LHCN-M2 (cell line): ENCODE measurements around the gene FTCD. TPM values are rescaled to one million over a fixed set of nuclear protein-coding genes. Genes with fewer than 3 reads are reported as not detected.

ENCODE experiments used
- DNase-seq: peaks from one replicate; pipeline ENCODE4 v3.0.0-alpha.2; 2012; ENCODE audit warnings: low read depth
- total RNA-seq: library from RNA; depleted of rRNA; stranded (reverse); fragments of >200 nt; gene quantifications from 2 replicates; pipeline ENCODE4 v1.2.3, GENCODE V29; 2014

Gene FTCD
- total RNA-seq, 1 experiment from 2014 or later = not detected

DNA sequence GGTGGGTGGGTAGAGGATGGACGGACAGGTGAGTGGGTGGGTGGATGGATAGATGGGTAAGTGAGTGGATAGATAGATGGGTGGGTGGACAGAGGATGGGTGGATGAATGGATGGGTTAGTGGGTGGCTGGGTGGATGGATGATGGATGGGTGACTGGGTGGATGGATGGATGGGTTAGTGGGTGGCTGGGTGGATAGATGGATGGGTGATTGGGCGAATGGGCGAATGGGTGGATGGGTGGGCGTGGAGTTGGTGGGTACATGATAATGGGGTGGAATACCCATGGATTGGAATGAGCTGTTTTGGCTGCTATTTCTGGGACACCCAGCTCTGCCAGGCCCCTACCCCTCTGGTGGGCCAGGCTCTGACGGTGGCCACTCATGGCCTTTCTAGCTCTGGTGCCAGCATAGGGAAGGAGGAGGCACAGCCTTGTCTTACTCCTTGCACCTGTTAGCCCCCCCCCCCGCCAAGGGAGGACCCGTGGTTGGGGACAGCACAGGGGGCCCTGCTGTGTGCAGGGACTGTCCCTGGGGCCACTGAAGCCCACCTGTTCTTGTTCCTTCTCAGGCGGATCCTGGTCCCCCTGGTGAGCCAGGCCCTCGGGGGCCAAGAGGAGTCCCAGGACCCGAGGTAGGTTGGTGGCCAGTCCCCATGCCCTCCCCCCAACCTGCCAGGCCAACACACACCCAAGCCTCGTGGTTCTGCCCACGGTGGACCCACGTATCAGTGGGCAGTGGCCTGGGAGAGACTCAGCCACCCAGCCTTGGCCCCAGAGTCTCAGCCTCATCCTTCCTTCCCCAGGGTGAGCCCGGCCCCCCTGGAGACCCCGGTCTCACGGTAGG lies 31.1 kb downstream of the FTCD start:
- DNase-seq = no peak

DNA sequence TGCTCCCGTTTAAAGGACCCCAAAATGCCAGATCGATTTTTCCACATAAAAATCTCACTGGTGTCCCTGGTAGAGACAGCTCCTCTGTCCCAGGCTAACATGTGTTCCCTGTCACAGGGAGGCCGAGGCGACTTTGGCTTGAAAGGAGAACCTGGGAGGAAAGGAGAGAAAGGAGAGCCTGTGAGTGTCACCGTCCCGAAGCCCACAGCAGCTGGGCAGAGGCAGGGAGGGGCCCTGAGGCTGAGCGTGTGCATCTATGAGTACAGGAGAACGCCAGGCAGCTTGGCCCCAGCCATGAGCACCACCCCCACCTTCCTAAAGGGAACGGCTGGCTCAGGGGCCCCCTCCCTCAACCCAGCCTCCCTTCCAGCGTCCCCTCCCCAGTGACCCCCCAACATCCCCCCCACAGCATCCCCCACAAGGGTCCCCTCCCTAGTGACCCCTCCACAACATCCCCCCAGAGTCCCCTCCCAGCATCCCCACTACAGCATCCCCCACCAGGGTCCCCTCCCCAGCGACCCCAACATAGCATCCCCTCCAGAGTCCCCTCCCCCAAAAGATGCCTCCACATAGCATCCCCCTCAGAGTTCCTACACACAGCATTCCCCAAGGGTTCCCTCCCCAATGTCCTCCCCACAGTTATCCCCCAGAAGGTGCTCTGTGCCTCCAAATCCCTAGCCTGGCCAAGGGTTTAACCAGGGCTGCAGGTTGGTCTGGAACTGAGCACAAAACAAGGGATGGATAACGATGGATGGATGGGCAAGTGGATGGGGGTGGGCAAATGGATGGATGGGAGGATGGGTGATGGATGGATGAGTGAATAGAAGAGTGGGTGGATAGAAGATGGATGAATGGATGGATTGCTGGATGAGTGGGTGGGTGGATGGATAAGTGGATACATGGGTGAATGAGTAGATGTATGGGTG lies 32.4 kb downstream of the FTCD start:
- no peak for DNase-seq

DNA sequence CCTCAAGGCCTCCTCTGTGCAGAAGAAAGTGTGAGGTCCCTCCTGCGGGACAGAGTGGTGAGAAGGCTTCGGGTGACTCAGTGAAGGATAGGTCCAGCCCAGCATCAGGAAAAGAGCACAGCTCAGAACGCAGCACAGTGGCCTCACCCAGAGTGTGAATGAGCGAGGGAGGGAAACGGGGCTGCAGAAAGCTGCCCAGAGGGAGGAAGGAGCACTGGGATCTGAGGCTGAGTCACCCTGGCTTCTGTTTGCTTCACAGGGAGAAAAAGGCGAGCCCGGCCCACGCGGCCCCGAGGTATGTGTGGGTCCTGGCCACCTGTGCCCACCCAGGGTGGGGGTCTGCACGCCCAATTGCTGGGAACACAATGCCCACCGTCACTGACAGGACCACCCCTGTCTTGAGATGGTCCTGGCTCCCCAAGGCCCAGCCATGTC lies 33.1 kb downstream of the FTCD start:
- DNase-seq = peak; percentile 49

DNA sequence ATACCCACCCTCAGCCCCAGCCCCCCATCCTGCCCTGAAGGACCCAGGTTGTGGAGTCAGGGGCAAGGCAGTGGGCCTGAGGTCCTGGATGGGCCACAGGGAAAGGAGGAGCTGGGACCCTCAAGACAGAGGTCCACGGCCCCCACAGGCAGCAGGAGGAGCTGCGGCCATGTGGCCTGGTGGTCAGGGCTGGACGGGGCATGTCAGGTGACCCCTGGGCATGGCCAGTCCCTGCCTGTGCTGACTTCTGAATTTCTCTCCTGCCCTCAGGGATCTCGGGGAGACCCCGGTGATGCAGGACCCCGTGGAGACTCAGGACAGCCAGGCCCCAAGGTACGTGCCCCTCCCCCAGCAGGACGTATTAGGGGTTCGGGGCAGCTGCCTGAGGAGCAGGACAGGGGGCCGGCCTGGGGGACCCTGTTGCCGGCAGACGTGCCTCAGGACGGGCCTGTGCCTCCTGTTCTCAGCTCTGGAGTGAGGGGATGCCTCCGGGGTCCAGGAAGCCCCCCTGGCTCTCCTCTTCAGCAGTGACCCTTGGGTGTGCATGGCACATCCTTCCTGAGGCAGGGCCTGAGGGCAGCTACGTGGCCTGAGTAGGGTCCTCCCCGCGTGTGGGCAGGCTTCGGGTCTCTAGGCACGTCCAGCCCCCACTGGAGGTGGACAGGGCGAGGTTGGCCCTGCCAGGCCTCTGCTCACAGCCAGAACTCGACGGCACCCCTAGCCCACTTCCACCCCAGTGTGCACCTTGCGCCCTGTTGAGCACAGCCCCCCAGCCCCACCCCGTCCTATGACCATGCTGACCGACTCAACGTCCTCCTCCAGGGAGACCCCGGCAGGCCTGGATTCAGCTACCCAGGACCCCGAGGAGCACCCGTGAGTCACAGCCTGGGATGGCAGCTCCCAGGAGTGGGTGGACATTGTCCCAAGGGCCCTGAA lies 33.8 kb downstream of the FTCD start:
- DNase-seq = no peak

DNA sequence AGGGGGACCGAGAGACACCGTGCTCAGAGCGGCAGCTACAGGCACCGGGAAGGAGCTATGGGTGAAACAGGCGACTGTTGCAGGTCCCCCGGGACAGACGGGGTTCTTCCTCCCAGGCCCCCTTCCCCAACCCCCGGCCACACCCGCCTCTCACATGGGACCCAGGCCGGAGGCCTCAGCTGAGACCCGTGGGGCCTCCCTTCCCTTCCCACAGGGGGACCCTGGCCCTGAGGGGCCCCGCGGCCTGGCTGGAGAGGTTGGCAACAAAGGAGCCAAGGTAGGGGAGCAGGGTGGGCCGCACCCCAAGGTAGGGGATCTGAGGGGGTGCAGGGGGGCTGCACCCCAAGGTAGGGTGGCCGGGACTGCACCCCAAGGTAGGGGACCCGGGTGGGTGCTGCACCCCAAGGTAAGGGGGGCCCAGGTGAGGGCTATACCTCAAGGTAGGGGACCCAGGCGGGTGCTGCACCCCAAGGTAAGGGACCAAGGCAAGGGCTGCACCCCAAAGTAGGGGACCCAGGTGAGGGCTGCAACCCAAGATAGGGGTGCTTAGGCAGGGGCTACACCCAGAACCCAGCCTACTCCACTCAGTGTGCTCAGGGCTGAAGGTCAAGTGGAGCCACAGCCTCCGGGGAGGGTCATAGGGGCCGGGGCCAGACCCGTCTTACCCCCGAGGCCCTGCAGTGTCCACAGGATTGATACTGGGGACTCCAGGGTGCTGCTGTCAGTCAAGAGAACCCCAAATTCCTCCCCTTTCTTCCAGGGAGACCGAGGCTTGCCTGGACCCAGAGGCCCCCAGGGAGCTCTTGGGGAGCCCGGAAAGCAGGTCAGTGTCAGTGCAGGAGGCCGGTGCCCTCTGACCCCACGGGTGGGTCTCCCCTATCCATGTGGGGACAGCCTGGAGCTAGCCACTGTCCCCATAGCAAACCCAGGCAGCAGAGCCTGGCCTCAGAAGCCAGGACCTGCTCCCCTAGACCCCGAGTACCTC lies 34.8 kb downstream of the FTCD start:
- DNase-seq = no peak

DNA sequence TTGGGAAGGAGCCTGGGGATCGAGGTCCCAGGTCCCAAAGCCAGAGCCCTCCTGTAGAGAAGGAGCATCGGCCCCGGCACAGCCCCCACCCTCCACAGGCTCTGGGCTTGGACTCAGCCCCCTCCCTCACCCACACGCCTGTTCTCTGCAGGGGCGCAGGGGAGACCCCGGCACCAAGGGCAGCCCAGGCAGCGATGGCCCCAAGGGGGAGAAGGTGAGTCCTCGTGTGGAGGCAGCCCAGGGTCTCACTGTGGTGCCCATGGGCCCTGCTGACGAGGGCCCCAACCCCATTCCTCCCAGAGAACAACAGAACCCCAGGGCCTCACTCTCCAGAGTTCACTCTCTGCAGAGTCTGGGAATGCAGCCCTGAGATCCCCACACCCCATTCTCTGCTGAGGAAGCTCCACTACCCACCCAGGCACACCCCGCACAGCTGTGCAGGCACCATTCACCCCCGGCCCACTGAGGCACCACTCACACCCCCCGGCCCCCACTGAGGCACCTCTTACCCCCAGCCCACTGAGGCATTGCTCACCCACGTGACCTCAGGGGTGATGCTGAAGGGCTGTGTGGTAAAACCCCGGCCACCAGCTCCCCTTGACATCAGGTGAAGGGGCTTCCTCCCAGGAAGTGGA lies 35.6 kb downstream of the FTCD start:
- DNase-seq = no peak

DNA sequence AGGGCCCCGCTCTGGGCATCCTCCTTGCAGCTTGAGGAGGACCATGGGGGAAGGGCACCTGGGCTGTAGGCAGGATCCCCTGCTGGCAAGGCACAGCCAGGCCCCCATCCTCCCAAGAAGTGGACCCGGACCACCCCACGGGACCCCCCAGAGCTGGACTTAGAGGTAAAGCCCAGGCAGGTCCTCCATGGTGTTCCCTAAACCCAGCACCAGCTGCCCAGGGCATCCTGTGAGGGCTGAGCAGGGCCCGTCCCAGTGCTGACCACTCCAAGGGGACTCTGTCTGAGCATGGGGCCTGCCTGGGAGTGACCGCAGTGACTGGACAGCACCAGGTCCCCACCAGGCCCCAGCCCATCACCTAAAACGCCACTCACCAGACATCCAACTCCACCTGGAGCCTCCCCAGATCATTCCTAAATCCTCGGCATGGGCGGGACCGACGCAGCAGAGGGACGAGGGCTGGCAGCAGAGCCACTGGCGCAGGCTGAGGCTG lies 36.2 kb downstream of the FTCD start:
- no peak for DNase-seq

DNA sequence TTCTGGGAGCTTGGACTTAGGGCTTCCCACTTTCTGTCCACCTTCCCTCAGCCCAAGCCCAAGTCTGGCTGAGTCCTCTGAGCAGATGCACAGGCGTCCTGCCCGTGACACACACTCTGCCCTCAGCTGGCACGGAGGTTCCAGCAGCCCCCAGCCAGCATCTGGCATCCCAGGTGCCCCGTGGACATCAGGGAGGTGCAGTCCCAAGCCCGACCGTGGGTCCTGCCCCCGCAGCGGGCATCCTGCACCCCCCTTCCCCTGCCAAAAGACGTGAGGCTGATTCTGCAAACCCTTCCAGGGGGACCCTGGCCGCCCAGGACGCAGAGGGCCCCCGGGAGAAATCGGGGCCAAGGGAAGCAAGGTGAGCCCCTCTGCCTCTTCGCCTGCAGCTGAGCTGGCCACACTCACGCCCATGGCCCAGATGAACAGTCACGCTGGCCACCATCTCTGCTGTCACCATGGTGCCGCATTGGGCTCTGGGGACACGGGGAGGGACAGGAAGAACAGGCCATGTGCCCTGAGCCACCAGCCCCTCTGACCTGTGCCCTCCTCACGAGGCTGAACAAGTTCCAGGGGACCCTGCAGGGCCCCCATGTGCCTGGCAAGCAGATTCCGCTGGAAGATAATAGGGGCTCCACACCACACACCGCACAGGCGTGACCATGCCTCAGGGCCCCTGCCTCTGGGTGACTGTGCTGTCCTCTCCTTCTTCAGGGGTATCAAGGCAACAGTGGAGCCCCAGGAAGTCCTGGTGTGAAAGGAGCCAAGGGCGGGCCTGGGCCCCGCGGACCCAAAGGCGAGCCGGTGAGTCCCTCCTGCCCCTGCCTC lies 36.8 kb downstream of the FTCD start:
- no peak for DNase-seq

DNA sequence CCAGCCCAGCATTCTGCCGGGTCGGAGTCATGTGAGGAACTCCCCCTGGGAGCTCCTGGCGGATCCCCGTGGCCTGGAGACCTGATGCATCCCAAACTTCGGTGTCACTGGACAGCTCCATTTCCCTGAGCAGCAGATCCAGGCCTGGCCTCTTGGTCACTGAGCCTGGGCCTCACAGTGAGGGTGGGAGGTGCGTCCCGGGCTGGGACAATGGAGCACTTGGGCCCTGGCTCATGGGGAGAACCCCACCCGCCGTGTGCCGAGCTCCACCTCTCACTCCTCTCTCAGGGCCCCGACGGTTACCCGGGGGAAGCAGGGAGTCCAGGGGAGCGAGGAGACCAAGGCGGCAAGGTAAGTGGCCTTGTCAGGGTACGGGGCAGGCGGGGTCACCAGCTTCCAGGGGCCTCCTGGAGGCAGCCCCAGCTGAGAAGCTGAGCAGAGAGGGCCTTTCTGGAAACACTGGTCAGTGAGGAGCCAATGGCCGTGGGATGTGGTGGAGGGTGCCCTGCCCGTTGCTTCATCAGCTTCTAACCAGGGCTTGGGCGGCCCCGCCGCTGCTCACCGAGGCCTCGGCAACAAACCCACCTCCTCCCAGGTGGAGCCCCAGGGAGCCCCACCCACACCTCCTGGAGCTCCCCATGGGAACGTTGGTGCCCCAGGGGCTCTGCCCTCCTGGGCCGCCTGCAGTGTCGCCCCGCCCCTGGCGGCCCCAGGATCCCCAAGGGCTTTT lies 37.6 kb downstream of the FTCD start:
- DNase-seq = no peak

DNA sequence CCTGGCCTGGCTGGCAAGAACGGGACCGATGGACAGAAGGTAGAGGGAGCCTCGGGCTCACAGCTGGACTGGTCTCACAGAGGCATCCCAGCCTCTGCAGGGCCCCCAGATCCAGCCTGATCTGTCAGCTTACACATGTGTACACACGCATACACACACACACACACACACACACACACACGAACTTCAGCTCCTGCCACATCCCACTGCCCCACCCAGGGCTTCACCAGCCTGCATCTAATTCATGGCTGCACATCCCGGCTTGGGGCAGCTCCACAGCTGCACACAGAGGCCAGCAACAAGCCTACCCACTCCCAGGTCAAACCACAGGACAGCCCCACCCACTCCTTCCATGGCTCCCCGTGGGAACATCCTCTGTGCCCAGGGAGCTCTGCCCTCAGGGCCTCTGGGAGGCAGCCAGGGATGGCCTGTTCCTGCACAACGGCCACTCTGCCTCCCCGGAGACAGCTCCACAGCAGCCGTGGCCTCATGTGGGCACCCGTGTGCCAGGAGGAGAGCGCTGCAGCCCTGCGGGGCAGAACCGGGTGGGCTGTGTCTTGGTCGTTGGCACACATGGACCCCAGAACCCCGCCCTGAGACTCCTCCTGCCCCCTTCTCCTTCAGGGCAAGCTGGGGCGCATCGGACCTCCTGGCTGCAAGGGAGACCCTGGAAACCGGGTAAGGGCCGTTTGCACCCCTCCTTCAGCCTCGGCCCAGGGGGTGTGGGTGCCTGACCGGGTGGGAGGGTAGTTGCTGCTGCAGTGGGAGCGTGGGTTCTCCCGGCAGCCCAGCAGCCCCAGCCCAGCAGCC lies 38.4 kb downstream of the FTCD start:
- peak; percentile 76 for DNase-seq

DNA sequence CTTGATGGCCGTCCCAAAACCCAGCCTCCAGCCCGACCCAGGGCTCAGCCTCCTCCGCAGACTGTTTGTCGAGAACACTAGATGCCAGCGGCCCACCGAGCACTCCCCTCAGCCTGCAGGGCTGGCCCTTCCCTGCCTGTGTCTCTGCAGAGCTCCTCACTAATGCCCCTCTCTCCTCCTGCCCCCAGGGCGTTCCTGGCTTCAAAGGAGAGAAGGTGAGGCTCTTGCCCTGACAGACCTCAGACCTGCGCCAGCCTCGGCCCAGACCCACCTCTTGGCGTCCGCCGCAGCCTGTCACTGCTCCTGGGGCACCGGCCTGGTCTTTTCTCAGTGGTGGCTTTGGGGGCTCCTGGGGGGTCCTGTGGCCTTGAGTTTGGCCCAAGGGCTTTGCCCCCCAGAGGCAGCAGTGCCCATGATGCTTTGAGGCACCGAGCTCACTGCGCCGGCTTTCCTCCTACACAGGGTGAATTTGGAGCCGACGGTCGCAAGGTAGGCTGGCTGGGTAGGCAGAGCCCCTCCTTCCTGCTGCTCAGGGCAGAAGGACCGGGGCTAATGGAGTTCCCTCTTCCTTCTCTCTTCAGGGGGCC lies 39.1 kb downstream of the FTCD start:
- DNase-seq = no peak

DNA sequence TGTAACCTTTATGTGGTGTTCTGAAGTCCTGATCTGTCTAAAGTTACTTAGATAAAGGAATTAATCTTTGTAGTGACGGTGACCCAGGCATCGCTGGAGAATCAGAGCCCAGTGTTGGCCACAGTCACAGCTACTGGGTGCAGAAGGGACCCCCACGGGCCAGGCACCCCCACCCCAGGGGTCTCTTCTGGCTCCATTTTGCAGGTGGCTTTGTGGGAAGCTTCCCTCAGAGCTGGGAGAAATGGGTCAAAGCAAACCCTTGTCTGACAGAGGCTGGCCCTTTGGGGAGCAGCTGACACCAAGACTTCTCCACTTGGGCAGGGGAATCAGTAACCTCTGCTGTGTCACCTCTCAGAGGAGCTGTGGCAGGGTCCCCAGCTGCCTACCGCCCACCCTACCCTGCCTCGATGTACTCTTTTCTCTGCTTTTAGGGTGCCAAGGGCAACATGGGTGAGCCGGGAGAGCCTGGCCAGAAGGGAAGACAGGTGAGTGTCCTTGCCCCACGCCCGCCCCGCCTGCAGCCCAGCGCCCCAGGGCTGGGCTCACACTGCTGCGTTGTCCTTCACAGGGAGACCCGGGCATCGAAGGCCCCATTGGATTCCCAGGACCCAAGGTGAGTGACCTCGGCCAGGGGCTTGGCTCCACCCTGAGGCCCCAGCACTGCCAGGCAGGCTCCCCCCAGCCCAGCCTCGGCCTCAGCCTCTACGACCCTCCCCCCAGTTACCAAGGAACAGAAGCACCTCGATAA lies 39.8 kb downstream of the FTCD start:
- no peak for DNase-seq

DNA sequence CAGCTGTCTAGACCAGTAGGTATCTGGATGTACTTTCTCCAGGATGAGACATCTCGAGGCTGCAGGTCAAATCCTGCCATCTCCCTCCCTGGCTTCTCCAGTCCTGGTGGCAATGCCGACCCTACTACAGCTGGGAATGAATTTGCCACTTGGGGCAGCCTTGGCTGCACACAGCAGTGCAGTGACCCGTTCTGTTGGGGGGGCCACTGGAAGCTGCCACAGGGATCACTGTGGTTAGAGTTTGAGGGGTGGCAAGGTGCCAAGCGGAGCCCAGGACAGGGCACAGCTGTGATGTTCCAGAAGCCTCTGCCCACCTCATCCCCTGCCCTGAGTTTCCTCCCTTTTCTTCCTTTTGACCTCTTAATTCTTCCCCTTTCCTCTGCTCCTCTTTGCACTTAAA lies 40.4 kb downstream of the FTCD start:
- no peak for DNase-seq

DNA sequence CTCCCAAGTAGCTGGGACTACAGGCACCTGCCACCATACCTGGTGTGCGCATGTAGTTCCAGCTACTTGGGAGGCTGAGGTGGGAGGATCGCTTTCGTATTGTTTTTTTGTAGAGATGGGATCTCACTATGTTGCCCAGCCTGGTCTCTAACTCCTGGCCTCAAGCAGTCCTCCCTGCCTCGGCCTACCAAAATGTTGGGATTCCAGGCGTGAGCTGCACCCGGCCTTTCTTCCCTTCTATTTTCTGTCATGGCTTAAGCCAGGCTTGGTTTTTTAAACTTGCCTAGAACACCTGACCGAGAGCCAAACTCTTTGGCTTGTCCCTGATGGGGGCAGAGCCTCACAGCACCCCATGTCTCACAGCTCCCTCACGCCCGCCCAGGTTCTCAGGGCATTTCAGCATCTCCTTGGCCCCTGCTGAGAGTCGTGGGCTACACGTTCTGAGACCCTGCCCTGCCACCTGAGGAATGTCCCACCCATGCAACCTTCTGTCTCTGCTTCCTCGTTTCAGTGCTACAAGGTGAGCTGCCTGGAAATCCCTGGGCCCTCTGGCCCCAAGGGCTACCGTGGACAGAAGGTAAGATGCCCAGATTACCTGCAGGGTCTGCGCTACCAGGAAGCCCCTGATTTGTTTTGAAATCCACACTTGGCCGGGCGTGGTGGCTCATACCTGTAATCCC lies 41.7 kb downstream of the FTCD start:
- DNase-seq = no peak

DNA sequence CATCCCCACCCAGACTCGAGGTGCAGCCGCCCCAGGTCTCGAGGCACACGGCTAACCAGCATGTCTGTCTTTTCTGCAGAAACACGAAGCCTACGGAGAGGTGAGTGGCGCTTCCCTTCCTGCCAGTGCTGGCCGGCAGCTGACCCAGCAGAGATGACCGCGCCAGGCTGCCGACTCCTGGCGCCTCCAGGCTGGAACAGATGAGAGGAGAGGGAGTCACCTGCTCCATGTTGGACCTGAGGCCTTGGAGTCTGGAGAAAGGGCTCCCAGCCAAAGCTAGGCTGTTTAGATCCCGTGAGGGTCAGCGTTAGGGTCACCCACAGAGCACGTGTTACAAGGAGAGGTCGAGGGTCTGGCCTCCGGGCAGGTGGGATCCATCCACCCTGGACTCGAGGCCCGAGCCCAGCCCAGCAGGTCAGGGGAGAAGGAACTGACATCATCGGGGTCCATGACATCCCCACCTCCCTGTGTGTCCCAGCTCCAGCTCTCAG lies 42.6 kb downstream of the FTCD start:
- DNase-seq = no peak
